Panc1 (cell line): Measurements from ENCODE around the gene HHLA2. TPM values are rescaled to one million over a fixed set of nuclear protein-coding genes. Genes with fewer than 3 reads are reported as not detected.

Experiments used
- ATAC-seq: fragments of 200-7000 bp; cut with Tn5 transposase; 2 replicates; pipeline ENCODE4 v1.9.1; 2020; ENCODE audit warnings: mild to moderate bottlenecking, moderate library complexity
- BruUV-seq: library from RNA; stranded (reverse); fragments of 400-500 nt; replicated peaks from 2 replicates; lab custom pipeline; 2021; lab: Mats Ljungman, UMichigan
- CTCF ChIA-PET: fragments of 300-600 bp; sonication (Branson Sonifier 250); formaldehyde crosslinking; loops from one replicate; lab custom pipeline; 2022; ENCODE audit warnings: antibody characterized with exemption; lab: Charles Lee
- POLR2A ChIA-PET: fragments of 300-600 bp; sonication (Branson Sonifier 250); formaldehyde crosslinking; loops from one replicate; lab custom pipeline; 2022; ENCODE audit warnings: antibody characterized with exemption; lab: Charles Lee
- DNase-seq: peaks from one replicate; pipeline ENCODE4 v3.0.0-alpha.2; 2010; ENCODE audit warnings: low read depth, low spot score
- H3K27ac ChIP-seq: 2 replicates; pipeline ENCODE4 v1.5.1; 2011; ENCODE audit warnings: mild to moderate bottlenecking, low read length, inconsistent platforms
- H3K27me3 ChIP-seq: fragments of 200-500 bp; sonication (Bioruptor generic); 2 replicates; pipeline ENCODE4 v1.6.0; 2014; ENCODE audit warnings: low read length, inconsistent platforms; ENCODE audit not compliant: control insufficient read depth, insufficient read depth
- H3K36me3 ChIP-seq: fragments of 200-500 bp; sonication (Bioruptor generic); 2 replicates; pipeline ENCODE4 v1.5.1; 2014; ENCODE audit warnings: inconsistent platforms, mild to moderate bottlenecking, low read length, moderate library complexity; ENCODE audit not compliant: control insufficient read depth, insufficient read depth
- H3K4me1 ChIP-seq: 2 replicates; pipeline ENCODE4 v1.5.1; 2011; ENCODE audit warnings: inconsistent platforms, mild to moderate bottlenecking, low read length, moderate library complexity; ENCODE audit not compliant: control insufficient read depth, insufficient read depth
- H3K4me3 ChIP-seq, 2 experiments: 2 replicates each; pipeline ENCODE4 v1.5.1; 2011 to 2012; ENCODE audit warnings: low read depth in 2 of 2, low read length in 2 of 2, mild to moderate bottlenecking in 2 of 2, inconsistent platforms in 1 of 2, moderate library complexity in 1 of 2
- H3K9me3 ChIP-seq: fragments of 200-500 bp; sonication (Bioruptor generic); 2 replicates; pipeline ENCODE4 v1.5.1; 2014; ENCODE audit warnings: low read depth, mild to moderate bottlenecking, inconsistent platforms, low read length, moderate library complexity; ENCODE audit not compliant: control insufficient read depth, insufficient read depth
- POLR2AphosphoS5 ChIP-seq: IDR thresholded peaks from 2 replicates; pipeline ENCODE4 v1.6.1; 2012; ENCODE audit warnings: mild to moderate bottlenecking, low read depth, low read length, moderate library complexity
- SIN3A ChIP-seq: IDR thresholded peaks from 2 replicates; pipeline ENCODE4 v1.6.1; 2012; ENCODE audit warnings: low read depth, mild to moderate bottlenecking, low read length, moderate library complexity, borderline replicate concordance; ENCODE audit not compliant: insufficient read depth
- TCF7L2 ChIP-seq: IDR thresholded peaks from 2 replicates; pipeline ENCODE4 v1.6.1; 2011; ENCODE audit warnings: mild to moderate bottlenecking, low read depth, low read length, inconsistent platforms
- in situ Hi-C: cut with HindIII; loops from 2 replicates; pipeline ENCODE4 v1.10.0; 2016; ENCODE audit warnings: low sequenced_read_pairs, low pct_unique_long_range_greater_than_20kb
- intact Hi-C: fragments of 100-400 bp; cut with micrococcal nuclease; formaldehyde crosslinking; loops from one replicate; pipeline ENCODE4 v1.10.0; 2022; ENCODE audit not compliant: unreplicated experiment
- total RNA-seq: library from RNA; stranded (reverse); gene quantifications from one replicate; pipeline ENCODE4 v1.2.1, GENCODE V29; 2021; ENCODE audit not compliant: unreplicated experiment
- TF ChIP-seq, protein P1 (sequence below): fragments of 450-650 bp; IDR thresholded peaks from 2 replicates; pipeline ENCODE4 v1.5.1; 2017; ENCODE audit warnings: mild to moderate bottlenecking
- TF ChIP-seq, protein P2 (sequence below), 2 experiments: IDR thresholded peaks; 2 replicates each; pipeline ENCODE4 v1.6.1; 2011 to 2012; ENCODE audit warnings: low read depth in 2 of 2, control low read depth in 1 of 2, low read length in 1 of 2, mild to moderate bottlenecking in 1 of 2, moderate library complexity in 1 of 2; ENCODE audit not compliant: insufficient read depth in 1 of 2

Gene HHLA2
- total RNA-seq, 1 experiment from 2014 or later = not detected

DNA sequence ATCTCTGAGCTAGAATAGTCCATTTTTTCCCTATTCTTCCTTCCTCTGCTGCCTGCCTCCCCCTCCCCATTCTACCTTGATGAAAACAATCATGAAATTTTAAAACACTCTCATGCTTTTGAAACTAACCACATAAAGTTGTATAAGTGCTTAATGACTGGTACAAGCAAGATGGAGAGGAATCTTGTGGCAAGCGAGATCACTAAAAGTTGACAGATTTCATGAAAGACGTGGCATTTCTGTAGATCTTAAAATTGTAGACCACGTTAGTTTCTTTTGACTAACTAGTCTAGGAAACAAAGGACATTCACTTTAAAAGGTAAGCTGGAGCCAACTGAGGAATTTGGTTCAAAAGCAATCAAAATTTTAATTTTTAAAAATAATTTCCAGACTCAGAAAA is 35.4 kb downstream of the HHLA2 start:
- ChIA-PET CTCF (no interaction called here), POLR2A (no interaction called here)
- BruUV-seq = no TSS peak
- Histone ChIP-seq H3K4me3 (no peak overlapping the region), H3K27me3 (no peaks in the 10 kb centered on the region), H3K9me3 (peaks cover 6% of the 10 kb centered on the region; the same call in 1 of the 2 replicates), H3K27ac (no peak overlapping the region), H3K36me3 (no peaks in the 10 kb centered on the region), H3K4me1 (no peaks in the 10 kb centered on the region)
- DNase-seq (no peak), ATAC-seq (no peak)
- TF ChIP-seq, protein P1, sequence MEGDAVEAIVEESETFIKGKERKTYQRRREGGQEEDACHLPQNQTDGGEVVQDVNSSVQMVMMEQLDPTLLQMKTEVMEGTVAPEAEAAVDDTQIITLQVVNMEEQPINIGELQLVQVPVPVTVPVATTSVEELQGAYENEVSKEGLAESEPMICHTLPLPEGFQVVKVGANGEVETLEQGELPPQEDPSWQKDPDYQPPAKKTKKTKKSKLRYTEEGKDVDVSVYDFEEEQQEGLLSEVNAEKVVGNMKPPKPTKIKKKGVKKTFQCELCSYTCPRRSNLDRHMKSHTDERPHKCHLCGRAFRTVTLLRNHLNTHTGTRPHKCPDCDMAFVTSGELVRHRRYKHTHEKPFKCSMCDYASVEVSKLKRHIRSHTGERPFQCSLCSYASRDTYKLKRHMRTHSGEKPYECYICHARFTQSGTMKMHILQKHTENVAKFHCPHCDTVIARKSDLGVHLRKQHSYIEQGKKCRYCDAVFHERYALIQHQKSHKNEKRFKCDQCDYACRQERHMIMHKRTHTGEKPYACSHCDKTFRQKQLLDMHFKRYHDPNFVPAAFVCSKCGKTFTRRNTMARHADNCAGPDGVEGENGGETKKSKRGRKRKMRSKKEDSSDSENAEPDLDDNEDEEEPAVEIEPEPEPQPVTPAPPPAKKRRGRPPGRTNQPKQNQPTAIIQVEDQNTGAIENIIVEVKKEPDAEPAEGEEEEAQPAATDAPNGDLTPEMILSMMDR = no peak
- TF ChIP-seq, protein P2, sequence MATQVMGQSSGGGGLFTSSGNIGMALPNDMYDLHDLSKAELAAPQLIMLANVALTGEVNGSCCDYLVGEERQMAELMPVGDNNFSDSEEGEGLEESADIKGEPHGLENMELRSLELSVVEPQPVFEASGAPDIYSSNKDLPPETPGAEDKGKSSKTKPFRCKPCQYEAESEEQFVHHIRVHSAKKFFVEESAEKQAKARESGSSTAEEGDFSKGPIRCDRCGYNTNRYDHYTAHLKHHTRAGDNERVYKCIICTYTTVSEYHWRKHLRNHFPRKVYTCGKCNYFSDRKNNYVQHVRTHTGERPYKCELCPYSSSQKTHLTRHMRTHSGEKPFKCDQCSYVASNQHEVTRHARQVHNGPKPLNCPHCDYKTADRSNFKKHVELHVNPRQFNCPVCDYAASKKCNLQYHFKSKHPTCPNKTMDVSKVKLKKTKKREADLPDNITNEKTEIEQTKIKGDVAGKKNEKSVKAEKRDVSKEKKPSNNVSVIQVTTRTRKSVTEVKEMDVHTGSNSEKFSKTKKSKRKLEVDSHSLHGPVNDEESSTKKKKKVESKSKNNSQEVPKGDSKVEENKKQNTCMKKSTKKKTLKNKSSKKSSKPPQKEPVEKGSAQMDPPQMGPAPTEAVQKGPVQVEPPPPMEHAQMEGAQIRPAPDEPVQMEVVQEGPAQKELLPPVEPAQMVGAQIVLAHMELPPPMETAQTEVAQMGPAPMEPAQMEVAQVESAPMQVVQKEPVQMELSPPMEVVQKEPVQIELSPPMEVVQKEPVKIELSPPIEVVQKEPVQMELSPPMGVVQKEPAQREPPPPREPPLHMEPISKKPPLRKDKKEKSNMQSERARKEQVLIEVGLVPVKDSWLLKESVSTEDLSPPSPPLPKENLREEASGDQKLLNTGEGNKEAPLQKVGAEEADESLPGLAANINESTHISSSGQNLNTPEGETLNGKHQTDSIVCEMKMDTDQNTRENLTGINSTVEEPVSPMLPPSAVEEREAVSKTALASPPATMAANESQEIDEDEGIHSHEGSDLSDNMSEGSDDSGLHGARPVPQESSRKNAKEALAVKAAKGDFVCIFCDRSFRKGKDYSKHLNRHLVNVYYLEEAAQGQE (IDR thresholded peaks at IDR 0.05; ENCODE audit: insufficient read depth in 1 of 2, low read depth in 2 of 2, low read length in 1 of 2) = no peak
- TF ChIP-seq POLR2AphosphoS5 (no peak), SIN3A (no peak), TCF7L2 (no peak)
- intact Hi-C loops (no loop called here), in situ Hi-C loops (no loop called here)

DNA sequence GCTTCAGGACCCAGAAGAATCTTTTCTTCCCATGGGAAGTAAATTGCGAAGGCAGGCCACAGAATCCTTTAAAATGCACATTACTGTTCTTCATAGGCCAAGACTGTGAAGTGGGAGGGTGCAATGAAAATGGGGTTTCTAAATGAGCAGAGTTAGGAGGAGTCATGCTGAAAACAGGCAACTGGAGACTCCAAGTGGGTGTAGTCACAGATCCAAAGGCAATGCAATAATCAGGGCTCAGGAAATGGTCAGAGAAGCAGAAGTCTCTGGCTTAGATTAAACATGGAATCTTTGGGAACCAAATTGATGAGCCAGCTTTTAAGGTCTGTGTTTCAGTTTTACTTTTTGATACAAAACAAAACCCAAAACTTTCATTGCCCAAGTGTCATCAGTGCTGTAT is 37.6 kb downstream of the HHLA2 start:
- in situ Hi-C loops (no loop called here), intact Hi-C loops (no loop called here)
- H3K27ac ChIP-seq = no peak overlapping the region
- ATAC-seq (no peak), DNase-seq (no peak)
- POLR2A ChIA-PET = no interaction called here
- H3K4me1 ChIP-seq = no peaks in the 10 kb centered on the region
- CTCF ChIA-PET = no interaction called here
- TF ChIP-seq, protein P1 = no peak
- TF ChIP-seq, protein P2 (IDR thresholded peaks at IDR 0.05; ENCODE audit: insufficient read depth in 1 of 2, low read depth in 2 of 2, low read length in 1 of 2) = no peak
- TF ChIP-seq TCF7L2 (no peak), SIN3A (no peak), POLR2AphosphoS5 (no peak)
- no TSS peak for BruUV-seq
- H3K27me3 ChIP-seq = no peaks in the 10 kb centered on the region
- no peaks in the 10 kb centered on the region for H3K9me3 ChIP-seq
- H3K36me3 ChIP-seq = no peaks in the 10 kb centered on the region
- no peak overlapping the region for H3K4me3 ChIP-seq
